Vagina (tissue), 2 donors: Measurements from ENCODE around the gene HIVEP1.

Experiments used
- CTCF ChIP-seq, 3 experiments: fragments of 450-650 bp in 2 of 3; fragments of 200-600 bp in 1 of 3; sonication (generic) in 1 of 3; IDR thresholded peaks; one replicate each; pipeline ENCODE4 v1.5.1; 2017 to 2019; ENCODE audit warnings: antibody characterized with exemption in 3 of 3, mild to moderate bottlenecking in 2 of 3, moderate library complexity in 2 of 3
- POLR2A ChIP-seq, 2 donors: fragments of 450-650 bp; IDR thresholded peaks; one replicate each; pipeline ENCODE4 v1.6.1; 2017; ENCODE audit warnings: antibody characterized with exemption in 2 of 2, mild to moderate bottlenecking in 2 of 2, moderate library complexity in 2 of 2
- POLR2AphosphoS5 ChIP-seq, 2 donors: sonication (generic); formaldehyde crosslinking; IDR thresholded peaks; one replicate each; pipeline ENCODE4 v1.9.0; 2017; ENCODE audit warnings: antibody characterized with exemption in 2 of 2, mild to moderate bottlenecking in 2 of 2, low read depth in 1 of 2; ENCODE audit not compliant: insufficient read depth in 1 of 2

GRCh38 chr6:11979866-11980265 lies 32.2 kb upstream of the HIVEP1 start:
- TF ChIP-seq CTCF (IDR thresholded peaks at IDR 0.05) (no peak), POLR2AphosphoS5 (IDR thresholded peaks at IDR 0.05; ENCODE audit: insufficient read depth in 1 of 2, low read depth in 1 of 2) (no peak), POLR2A (IDR thresholded peaks at IDR 0.05) (no peak)
